ENCODE results near the gene FAM200A. TPM values are rescaled to one million over a fixed set of nuclear protein-coding genes. Genes with fewer than 3 reads are reported as not detected.

The FAM200A gene
- total RNA-seq, 2 experiments from 2014 or later, result 1.5 to 1.8 TPM

DNA sequence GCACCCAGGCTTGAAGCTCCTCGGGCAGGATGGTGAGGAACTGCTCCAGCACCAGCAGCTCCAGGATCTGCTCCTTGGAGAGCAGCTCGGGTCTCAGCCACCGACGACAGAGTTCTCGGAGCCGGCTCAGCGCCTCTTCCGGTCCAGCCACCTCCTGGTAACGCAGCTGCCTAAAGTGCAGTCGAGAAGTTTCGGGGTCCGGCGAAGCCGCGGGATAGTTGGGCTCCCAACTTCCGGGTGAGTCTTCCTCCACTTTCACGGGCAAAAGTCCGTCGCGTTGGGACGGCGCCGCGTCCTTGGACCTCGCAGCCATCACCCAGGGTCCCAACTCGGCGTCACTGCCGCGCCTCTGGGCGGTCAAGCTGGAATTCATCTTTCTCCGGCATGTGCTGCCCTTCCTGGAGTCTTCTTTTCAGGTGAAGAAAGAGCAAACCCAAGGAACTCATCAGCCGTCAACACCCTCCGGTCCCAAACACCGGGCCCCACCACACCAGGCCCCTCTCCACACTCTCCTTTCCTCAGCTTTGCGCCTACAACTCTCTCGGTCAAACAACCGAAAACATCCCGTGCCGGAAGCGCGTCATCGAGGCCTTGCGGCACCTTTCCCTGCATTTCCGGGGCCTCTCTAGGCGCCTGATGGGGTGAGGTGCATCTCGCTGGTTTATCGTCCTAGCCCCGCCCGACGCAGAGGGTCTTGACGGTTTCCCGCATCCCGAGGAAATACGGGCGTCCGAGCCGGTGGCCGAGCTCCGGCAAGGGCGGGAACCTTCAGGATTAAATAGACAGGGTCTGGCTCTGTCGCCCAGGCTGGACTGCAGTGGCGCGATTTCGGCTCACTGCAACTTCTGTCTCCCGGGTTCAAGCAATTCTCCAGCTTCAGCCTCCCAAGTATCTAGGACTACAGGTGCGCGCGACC lies 51.9 kb downstream of the FAM200A start, which contains the start of gene ZNF394:
TSS of gene ZNF394 (minus strand) at position 561 of the 916 bp plus-strand sequence. CDS start at position 373, 188 bp downstream.
- Mint-ChIP-seq H3K4me3 (peak within 1 kb of the TSS; percentile 97), H3K4me1 (ENCODE audit: low read depth) (peaks cover 43% of the 10 kb centered on the region), H3K27me3 (no peaks in the 10 kb centered on the region), H3K36me3 (ENCODE audit: low read depth) (peaks cover 49% of the 10 kb centered on the region), H3K9me3 (no peaks in the 10 kb centered on the region), H3K27ac (peak within 1 kb of the TSS; percentile 92)
- Histone ChIP-seq H3K27ac (ENCODE audit: low read depth in 1 of 2, low read length in 2 of 2) (peak within 1 kb of the TSS; percentile 95 to 97), H3K27me3 (ENCODE audit: control insufficient read depth in 1 of 2, insufficient read depth in 2 of 2, low read length in 2 of 2) (no peaks in the 10 kb centered on the region), H3K4me1 (ENCODE audit: insufficient read depth, low read length) (peaks cover 48% of the 10 kb centered on the region), H3K9me3 (ENCODE audit: control insufficient read depth in 1 of 2, insufficient read depth in 1 of 2, low read length in 2 of 2) (peaks cover 0 to 6% of the 10 kb centered on the region in 2 experiments), H3K4me3 (ENCODE audit: low read length) (peak within 1 kb of the TSS; percentile 77), H3K36me3 (ENCODE audit: insufficient read depth, low read length) (peaks cover 29% of the 10 kb centered on the region)
- ChIA-PET POLR2A (interaction anchor here (0.6 to 4.5 kb wide), 36 partner anchors 9 to 1718 kb away, joined by 3 to 99 read pairs (median 5); partner anchors contain the start of genes ARPC1A, ATP5MF, BUD31 and CPSF4), CTCF (interaction anchor here (1.1 to 2.0 kb wide), 4 partner anchors 9 to 47 kb away, joined by 3 to 7 read pairs (median 3); no protein-coding TSS in a partner anchor)
- ATAC-seq (ENCODE audit: poor library complexity) (peak; percentile 41), DNase-seq (peak; percentile 80 to 95 (median 86))
- intact Hi-C loops (cut with DNase I, micrococcal nuclease), result loop anchor here (1.0 to 10.0 kb wide), 6 partner anchors 28 to 515 kb away; partner anchors contain the start of genes BUD31 (in 1 of the 2), FAM200A (in 1 of the 2), PDAP1 (in 1 of the 2) and ZKSCAN1 (in 1 of the 2)
- TF ChIP-seq, protein P1, sequence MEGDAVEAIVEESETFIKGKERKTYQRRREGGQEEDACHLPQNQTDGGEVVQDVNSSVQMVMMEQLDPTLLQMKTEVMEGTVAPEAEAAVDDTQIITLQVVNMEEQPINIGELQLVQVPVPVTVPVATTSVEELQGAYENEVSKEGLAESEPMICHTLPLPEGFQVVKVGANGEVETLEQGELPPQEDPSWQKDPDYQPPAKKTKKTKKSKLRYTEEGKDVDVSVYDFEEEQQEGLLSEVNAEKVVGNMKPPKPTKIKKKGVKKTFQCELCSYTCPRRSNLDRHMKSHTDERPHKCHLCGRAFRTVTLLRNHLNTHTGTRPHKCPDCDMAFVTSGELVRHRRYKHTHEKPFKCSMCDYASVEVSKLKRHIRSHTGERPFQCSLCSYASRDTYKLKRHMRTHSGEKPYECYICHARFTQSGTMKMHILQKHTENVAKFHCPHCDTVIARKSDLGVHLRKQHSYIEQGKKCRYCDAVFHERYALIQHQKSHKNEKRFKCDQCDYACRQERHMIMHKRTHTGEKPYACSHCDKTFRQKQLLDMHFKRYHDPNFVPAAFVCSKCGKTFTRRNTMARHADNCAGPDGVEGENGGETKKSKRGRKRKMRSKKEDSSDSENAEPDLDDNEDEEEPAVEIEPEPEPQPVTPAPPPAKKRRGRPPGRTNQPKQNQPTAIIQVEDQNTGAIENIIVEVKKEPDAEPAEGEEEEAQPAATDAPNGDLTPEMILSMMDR (IDR thresholded peaks at IDR 0.05), result no peak

DNA sequence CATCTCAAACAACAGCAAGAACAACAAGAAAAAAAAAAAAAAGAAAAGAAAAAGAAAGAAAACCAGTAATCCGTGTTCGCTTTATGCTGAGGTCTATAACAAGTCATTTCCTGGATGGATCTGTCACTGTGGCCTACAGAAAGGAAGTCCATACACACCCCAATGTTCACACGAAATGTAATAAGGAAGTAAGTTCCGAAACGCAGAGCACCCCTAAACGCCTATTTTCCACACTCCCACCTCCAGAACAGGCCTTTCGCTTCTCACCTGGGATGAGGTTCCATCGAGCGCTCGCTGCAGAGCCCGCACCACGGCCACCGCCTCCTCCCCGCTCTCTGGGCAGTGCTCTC lies 52.6 kb downstream of the FAM200A start:
- peaks cover 47% of the 10 kb centered on the region for H3K4me1 ChIP-seq (ENCODE audit: insufficient read depth, low read length)
- H3K27ac ChIP-seq (ENCODE audit: low read depth in 1 of 2, low read length in 2 of 2), result peak overlapping the region; percentile 95 to 97
- ATAC-seq (ENCODE audit: poor library complexity), result peak; percentile 54
- intact Hi-C loops (cut with DNase I, micrococcal nuclease), result loop anchor here (1.0 to 2.0 kb wide), 2 partner anchors 59 to 91 kb away; partner anchors contain the start of genes BUD31 (in 1 of the 2), PDAP1 (in 1 of the 2) and ZNF655 (in 1 of the 2)
- H3K9me3 ChIP-seq (ENCODE audit: control insufficient read depth in 1 of 2, insufficient read depth in 1 of 2, low read length in 2 of 2), result peaks cover 2 to 13% of the 10 kb centered on the region in 2 experiments
- peaks cover 51% of the 10 kb centered on the region for H3K36me3 Mint-ChIP-seq (ENCODE audit: low read depth)
- no peaks in the 10 kb centered on the region for H3K9me3 Mint-ChIP-seq
- peaks cover 35% of the 10 kb centered on the region for H3K36me3 ChIP-seq (ENCODE audit: insufficient read depth, low read length)
- peak overlapping the region; percentile 77 for H3K4me3 ChIP-seq (ENCODE audit: low read length)
- TF ChIP-seq, protein P1 (IDR thresholded peaks at IDR 0.05), result no peak
- CTCF ChIA-PET, result interaction anchor here (1.1 to 2.0 kb wide), 2 partner anchors 28 to 48 kb away, joined by 3 to 7 read pairs; no protein-coding TSS in a partner anchor
- H3K27ac Mint-ChIP-seq, result peak overlapping the region; percentile 92
- no peaks in the 10 kb centered on the region for H3K27me3 Mint-ChIP-seq
- POLR2A ChIA-PET, result interaction anchor here (0.7 to 4.5 kb wide), 28 partner anchors 8 to 1353 kb away, joined by 3 to 99 read pairs (median 7); partner anchors contain the start of genes ARPC1A, ATP5MF, BUD31 and CPSF4
- H3K4me1 Mint-ChIP-seq (ENCODE audit: low read depth), result peaks cover 38% of the 10 kb centered on the region
- H3K4me3 Mint-ChIP-seq, result peak overlapping the region; percentile 97
- no peaks in the 10 kb centered on the region for H3K27me3 ChIP-seq (ENCODE audit: control insufficient read depth in 1 of 2, insufficient read depth in 2 of 2, low read length in 2 of 2)
- peak in 4 of 14 experiments; percentile 13 to 79 (median 74) for DNase-seq

DNA sequence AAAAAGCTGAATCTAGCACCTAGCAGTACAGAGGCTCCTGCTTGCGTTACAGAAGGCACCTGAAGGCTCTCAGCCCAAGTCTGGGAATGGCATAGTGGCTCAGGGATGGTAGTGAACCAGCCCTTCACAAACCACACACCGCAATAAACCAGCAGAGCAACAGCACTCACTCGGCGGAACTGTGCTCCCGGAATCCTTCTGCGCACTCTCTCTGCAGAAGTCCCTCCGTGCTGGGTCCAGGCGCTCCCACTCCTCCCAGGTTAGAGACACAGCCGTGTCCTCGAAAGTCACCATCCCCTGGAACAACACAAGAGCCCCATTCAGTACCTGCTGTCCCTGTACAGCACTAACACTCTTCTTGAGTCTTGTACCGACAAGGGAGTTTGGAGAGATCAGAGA lies 53.4 kb downstream of the FAM200A start:
- intact Hi-C loops (cut with DNase I, micrococcal nuclease), result loop anchor here in 1 of 2 experiments (2.0 kb wide), 1 partner anchor 60 kb away; the partner anchor contains the start of gene ZNF655
- H3K4me3 ChIP-seq (ENCODE audit: low read length), result peak overlapping the region; percentile 77
- H3K27me3 ChIP-seq (ENCODE audit: control insufficient read depth in 1 of 2, insufficient read depth in 2 of 2, low read length in 2 of 2), result no peaks in the 10 kb centered on the region
- H3K36me3 ChIP-seq (ENCODE audit: insufficient read depth, low read length), result peaks cover 43% of the 10 kb centered on the region
- peak overlapping the region; percentile 92 for H3K27ac Mint-ChIP-seq
- H3K4me1 Mint-ChIP-seq (ENCODE audit: low read depth), result peaks cover 38% of the 10 kb centered on the region
- H3K4me1 ChIP-seq (ENCODE audit: insufficient read depth, low read length), result peaks cover 39% of the 10 kb centered on the region
- H3K27me3 Mint-ChIP-seq, result no peaks in the 10 kb centered on the region
- ATAC-seq (ENCODE audit: poor library complexity) (no peak), DNase-seq (no peak)
- peaks cover 59% of the 10 kb centered on the region for H3K36me3 Mint-ChIP-seq (ENCODE audit: low read depth)
- TF ChIP-seq, protein P1 (IDR thresholded peaks at IDR 0.05), result no peak
- peak overlapping the region; percentile 97 for H3K4me3 Mint-ChIP-seq
- H3K9me3 Mint-ChIP-seq, result peaks cover 7% of the 10 kb centered on the region
- H3K9me3 ChIP-seq (ENCODE audit: control insufficient read depth in 1 of 2, insufficient read depth in 1 of 2, low read length in 2 of 2), result peaks cover 10 to 21% of the 10 kb centered on the region in 2 experiments
- H3K27ac ChIP-seq (ENCODE audit: low read depth in 1 of 2, low read length in 2 of 2), result peak overlapping the region in 1 of 2 donors; percentile 95
- ChIA-PET CTCF (no interaction called here), POLR2A (interaction anchor here (1.0 to 4.5 kb wide), 6 partner anchors 20 to 126 kb away, joined by 4 to 99 read pairs (median 8); partner anchors contain the start of genes FAM200A and ZNF655)

Data from CD4-positive, alpha-beta T cell (primary cell).